Pancreas (tissue), 10 donors: ENCODE data around the gene CLDN5. TPM values are rescaled to one million over a fixed set of nuclear protein-coding genes. Genes with fewer than 3 reads are reported as not detected.

Experiments used
- ATAC-seq, 4 donors: fragments of 200-7000 bp; cut with Tn5 transposase; one replicate each; pipeline versions ENCODE4 v1.8.0 to v1.9.1; 2020; ENCODE audit warnings: mild to moderate bottlenecking in 4 of 4, moderate library complexity in 4 of 4
- DNase-seq, 6 donors: peaks; one replicate each; pipeline ENCODE4 v3.0.0-alpha.2; 2020
- FAIRE-seq: peaks from 2 replicates; lab custom pipeline; 2012; peaks lifted over from hg19 to GRCh38; lab: Jason Lieb, UNC
- H3K27ac ChIP-seq, 4 donors: fragments of 200-600 bp; sonication (generic); 1 replicate in 3 of 4; 2 replicates in 1 of 4; pipeline versions ENCODE4 v1.5.0 to v1.8.0; 2020
- H3K27me3 ChIP-seq, 4 donors: fragments of 200-600 bp; one replicate each; pipeline ENCODE4 v1.8.0; 2021
- H3K36me3 ChIP-seq, 3 donors: fragments of 200-600 bp; sonication (generic) in 1 of 3; one replicate each; pipeline versions ENCODE4 v1.5.0 to v1.8.0; 2020 to 2021
- H3K4me1 ChIP-seq, 3 donors: fragments of 200-600 bp; one replicate each; pipeline ENCODE4 v1.8.0; 2021
- H3K4me3 ChIP-seq, 4 donors: fragments of 200-600 bp; sonication (generic) in 2 of 4; one replicate each; pipeline versions ENCODE4 v1.5.0 to v1.8.0; 2020 to 2021
- H3K9me3 ChIP-seq, 4 donors: fragments of 200-600 bp; one replicate each; pipeline ENCODE4 v1.8.0; 2021
- WGBS, 2 donors: extraction: QIAGEN DNeasy Blood & Tissue Kit; methylation state at CpG; one replicate each; pipeline ENCODE4 v1.1.7; 2013; 5-methylcytosine and 5-hydroxymethylcytosine counted together
- intact Hi-C, 3 donors: fragments of 100-400 bp; cut with DNase I; formaldehyde crosslinking; loops; one replicate each; pipeline versions ENCODE4 v1.11.1 to v1.14.2; 2022
- polyA plus RNA-seq, 2 donors: library from polyadenylated mRNA; stranded (reverse); fragments of 200-250 nt; gene quantifications; one replicate each; pipeline ENCODE4 v1.2.3, GENCODE V29; 2013
- total RNA-seq, 6 donors: library from RNA; stranded (reverse); fragmentation: NEBNext Ultra II Directional in 4 of 6; extraction: Animal tissue kit (Norgen Biotek cat#: 25700) in 4 of 6; gene quantifications; one replicate each; pipeline versions ENCODE4 v1.2.1 to v1.2.4, GENCODE V29; 2021 to 2023
- TF ChIP-seq, protein P1 (sequence below), 4 donors: fragments of 200-600 bp; sonication (generic) in 3 of 4; IDR thresholded peaks; one replicate each; pipeline versions ENCODE4 v1.5.0 to v1.8.0; 2021; ENCODE audit warnings: antibody characterized with exemption in 4 of 4
- donor health status: healthy with polysubstance abuse.
- donor health status: DM: no; HTN: no; CAD: no; lungs with moderate emphysema.
- donor health status: DM: no; HTN: no; CAD: no.
- donor health status: control.
- donor health status: control.
- donor health status: Bipolar disorder and iron deficiency.
- donor health status: DM: yes; HTN: yes; CAD: no.
- donor health status: DM: no; HTN: no; CAD: no.
- donor health status: DM: no; HTN: no; CAD: no.
- donor health status: DM: yes; HTN: yes; CAD: no.

The CLDN5 gene
- total and polyA plus RNA-seq, 8 donors, result 3.5 to 47.3 (median 7.1) TPM

DNA sequence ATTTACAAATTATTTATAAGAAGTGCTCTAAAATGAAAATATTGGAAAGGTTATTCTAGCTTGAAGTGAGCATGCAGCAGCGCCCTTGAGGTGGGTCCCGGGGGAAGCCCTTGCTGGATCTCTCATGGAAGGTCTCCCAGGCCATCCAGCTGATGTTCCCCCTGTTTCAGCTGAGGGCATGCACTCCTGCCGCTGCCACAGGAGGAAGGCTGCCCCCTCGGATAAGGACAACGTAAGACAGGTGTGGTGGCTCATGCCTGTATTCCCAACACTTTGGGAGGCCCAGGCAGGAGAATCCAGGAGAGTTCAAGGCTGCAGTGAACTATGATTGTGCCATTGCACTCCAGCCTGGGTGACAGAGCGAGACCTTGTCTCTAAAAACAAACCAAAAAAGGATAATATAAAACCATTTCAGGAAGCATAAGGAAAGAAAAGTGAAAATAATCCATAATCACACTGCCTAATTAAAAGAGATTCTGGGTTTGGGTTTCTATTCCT, 29.5 kb downstream of the CLDN5 start:
- ATAC-seq (no peak), DNase-seq (no peak), FAIRE-seq (no peak)
- Histone ChIP-seq H3K4me3 (no peak overlapping the region), H3K36me3 (no peaks in the 10 kb centered on the region), H3K9me3 (no peaks in the 10 kb centered on the region), H3K4me1 (no peaks in the 10 kb centered on the region), H3K27me3 (no peaks in the 10 kb centered on the region), H3K27ac (no peak overlapping the region)
- TF ChIP-seq, protein P1, sequence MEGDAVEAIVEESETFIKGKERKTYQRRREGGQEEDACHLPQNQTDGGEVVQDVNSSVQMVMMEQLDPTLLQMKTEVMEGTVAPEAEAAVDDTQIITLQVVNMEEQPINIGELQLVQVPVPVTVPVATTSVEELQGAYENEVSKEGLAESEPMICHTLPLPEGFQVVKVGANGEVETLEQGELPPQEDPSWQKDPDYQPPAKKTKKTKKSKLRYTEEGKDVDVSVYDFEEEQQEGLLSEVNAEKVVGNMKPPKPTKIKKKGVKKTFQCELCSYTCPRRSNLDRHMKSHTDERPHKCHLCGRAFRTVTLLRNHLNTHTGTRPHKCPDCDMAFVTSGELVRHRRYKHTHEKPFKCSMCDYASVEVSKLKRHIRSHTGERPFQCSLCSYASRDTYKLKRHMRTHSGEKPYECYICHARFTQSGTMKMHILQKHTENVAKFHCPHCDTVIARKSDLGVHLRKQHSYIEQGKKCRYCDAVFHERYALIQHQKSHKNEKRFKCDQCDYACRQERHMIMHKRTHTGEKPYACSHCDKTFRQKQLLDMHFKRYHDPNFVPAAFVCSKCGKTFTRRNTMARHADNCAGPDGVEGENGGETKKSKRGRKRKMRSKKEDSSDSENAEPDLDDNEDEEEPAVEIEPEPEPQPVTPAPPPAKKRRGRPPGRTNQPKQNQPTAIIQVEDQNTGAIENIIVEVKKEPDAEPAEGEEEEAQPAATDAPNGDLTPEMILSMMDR (IDR thresholded peaks at IDR 0.05), result no peak
- intact Hi-C loops, result no loop called here
- 89 to 95% methylated on average over 6 of the region's 6 CpGs for WGBS, 2 donors

DNA sequence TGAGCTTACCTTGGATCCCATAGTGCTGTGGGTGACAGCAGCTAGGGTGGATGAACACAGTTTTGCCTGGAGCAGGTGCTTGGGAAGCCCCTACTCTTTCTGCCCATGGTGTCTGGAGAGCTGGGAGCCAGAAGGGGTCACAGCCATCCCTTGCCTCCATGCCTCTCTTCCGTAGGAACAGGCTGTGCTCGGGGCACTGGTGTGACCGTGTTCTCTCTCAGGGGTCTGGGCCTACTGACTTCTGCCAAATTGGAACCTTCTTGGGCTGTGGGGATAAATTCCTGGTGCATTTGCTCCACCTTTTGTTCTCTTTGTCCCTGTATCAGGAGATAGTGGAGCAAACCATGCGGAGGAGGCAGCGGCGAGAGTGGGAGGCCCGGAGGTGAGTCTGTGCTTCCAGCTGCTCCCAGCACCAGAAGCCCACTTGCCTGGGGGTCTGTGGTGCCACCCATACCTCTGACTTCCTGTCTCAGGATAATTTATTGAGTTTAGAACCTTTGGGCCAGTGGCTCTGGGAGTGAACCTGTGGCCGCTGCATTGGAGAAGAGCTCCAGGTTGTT, 30.1 kb downstream of the CLDN5 start:
- no peaks in the 10 kb centered on the region for H3K36me3 ChIP-seq
- no peaks in the 10 kb centered on the region for H3K27me3 ChIP-seq
- TF ChIP-seq, protein P1 (IDR thresholded peaks at IDR 0.05), result no peak
- intact Hi-C loops, result no loop called here
- ATAC-seq, result no peak
- no peaks in the 10 kb centered on the region for H3K9me3 ChIP-seq
- no peak overlapping the region for H3K4me3 ChIP-seq
- no peaks in the 10 kb centered on the region for H3K4me1 ChIP-seq
- no peak for FAIRE-seq
- no peak for DNase-seq
- 95 to 96% methylated on average over 8 of the region's 8 CpGs for WGBS, 2 donors
- H3K27ac ChIP-seq, result no peak overlapping the region

DNA sequence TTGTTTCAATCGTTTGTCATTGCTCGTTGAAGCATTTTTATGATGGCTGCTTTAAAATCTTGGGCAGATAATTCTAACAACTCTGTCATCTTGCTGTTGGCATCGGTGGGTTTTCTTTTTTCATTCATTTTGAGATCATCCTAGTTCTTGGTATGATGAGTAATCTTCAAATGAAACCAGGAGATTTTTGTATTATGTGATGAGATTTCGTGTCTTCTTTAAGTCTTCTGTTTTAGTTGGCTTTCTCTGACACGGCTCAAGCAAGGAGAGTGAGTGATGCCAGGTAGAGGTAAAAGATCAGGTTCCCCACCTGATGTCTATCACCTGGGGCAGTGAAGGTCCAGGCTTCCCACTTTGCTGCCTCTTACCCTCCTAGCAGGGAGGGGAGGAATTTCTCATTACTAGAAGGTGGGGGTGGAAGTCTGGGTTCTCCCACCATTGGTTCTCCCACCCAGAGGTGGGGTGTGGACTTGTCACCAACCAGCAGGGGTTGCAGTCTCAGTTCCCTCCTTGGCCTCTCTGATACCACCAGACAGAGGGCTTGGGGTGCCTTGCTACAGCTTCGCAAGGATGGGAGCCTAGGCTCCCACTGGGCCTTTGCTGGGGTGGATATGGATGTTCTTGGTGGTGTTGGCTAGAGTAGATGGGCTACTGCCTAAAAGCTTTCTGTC, 31.6 kb downstream of the CLDN5 start:
- ATAC-seq (no peak), DNase-seq (no peak), FAIRE-seq (no peak)
- Histone ChIP-seq H3K9me3 (no peaks in the 10 kb centered on the region), H3K27me3 (no peaks in the 10 kb centered on the region), H3K27ac (no peak overlapping the region), H3K36me3 (no peaks in the 10 kb centered on the region), H3K4me3 (no peak overlapping the region), H3K4me1 (no peaks in the 10 kb centered on the region)
- TF ChIP-seq, protein P1 (IDR thresholded peaks at IDR 0.05), result no peak
- 86 to 89% methylated on average over 6 of the region's 6 CpGs for WGBS, 2 donors
- intact Hi-C loops, result no loop called here

GRCh38 chr22:19490628-19491230, 33.5 kb downstream of the CLDN5 start:
- FAIRE-seq, result no peak
- intact Hi-C loops, result no loop called here

More at GRCh38 chr22:19490628-19491230, 33.5 kb downstream of the CLDN5 start:
- TF ChIP-seq, protein P1 (IDR thresholded peaks at IDR 0.05), result no peak
- Histone ChIP-seq H3K9me3 (no peaks in the 10 kb centered on the region), H3K27me3 (no peaks in the 10 kb centered on the region), H3K4me3 (no peak overlapping the region), H3K4me1 (no peaks in the 10 kb centered on the region), H3K36me3 (no peaks in the 10 kb centered on the region), H3K27ac (no peak overlapping the region)
- DNase-seq (no peak), ATAC-seq (no peak)
- 87 to 92% methylated on average over 5 of the region's 5 CpGs for WGBS, 2 donors
